Uterus (tissue), 2 donors: ENCODE data around the gene MMP17.

Experiments
- CTCF ChIP-seq, 4 experiments: fragments of 200-600 bp in 2 of 4; fragments of 450-650 bp in 2 of 4; sonication (generic) in 2 of 4; IDR thresholded peaks; one replicate each; pipeline ENCODE4 v1.5.1; 2016 to 2019; ENCODE audit warnings: antibody characterized with exemption in 4 of 4, mild to moderate bottlenecking in 2 of 4, moderate library complexity in 1 of 4
- POLR2A ChIP-seq, 2 donors: fragments of 450-650 bp; IDR thresholded peaks; one replicate each; pipeline ENCODE4 v1.6.1; 2016; ENCODE audit warnings: antibody characterized with exemption in 2 of 2, mild to moderate bottlenecking in 1 of 2, moderate library complexity in 1 of 2

- TF ChIP-seq CTCF (IDR thresholded peaks at IDR 0.05) (no peak), POLR2A (IDR thresholded peaks at IDR 0.05) (no peak)
These were observed 36.3 kb downstream of the MMP17 start for GRCh38 chr12:131864469-131864868.
